GM21447 (cell line): ENCODE data around the gene C10orf95.

Source experiments
- ATAC-seq: cut with Tn5 transposase; IDR thresholded peaks from one replicate; pipeline ENCODE4 v1.9.1; 2021; ENCODE audit not compliant: unreplicated experiment

The C10orf95 gene

GRCh38 chr10:102435529-102436233 is 15.7 kb downstream of the C10orf95 start:
- ATAC-seq: no peak

- no peak for ATAC-seq
Observed at GRCh38 chr10:102435133-102435497, 16.2 kb downstream of the C10orf95 start.

- ATAC-seq: no peak
Observed at GRCh38 chr10:102434394-102435132, 16.8 kb downstream of the C10orf95 start.

- ATAC-seq: no peak
Observed at GRCh38 chr10:102433619-102434046, 17.7 kb downstream of the C10orf95 start.

DNA sequence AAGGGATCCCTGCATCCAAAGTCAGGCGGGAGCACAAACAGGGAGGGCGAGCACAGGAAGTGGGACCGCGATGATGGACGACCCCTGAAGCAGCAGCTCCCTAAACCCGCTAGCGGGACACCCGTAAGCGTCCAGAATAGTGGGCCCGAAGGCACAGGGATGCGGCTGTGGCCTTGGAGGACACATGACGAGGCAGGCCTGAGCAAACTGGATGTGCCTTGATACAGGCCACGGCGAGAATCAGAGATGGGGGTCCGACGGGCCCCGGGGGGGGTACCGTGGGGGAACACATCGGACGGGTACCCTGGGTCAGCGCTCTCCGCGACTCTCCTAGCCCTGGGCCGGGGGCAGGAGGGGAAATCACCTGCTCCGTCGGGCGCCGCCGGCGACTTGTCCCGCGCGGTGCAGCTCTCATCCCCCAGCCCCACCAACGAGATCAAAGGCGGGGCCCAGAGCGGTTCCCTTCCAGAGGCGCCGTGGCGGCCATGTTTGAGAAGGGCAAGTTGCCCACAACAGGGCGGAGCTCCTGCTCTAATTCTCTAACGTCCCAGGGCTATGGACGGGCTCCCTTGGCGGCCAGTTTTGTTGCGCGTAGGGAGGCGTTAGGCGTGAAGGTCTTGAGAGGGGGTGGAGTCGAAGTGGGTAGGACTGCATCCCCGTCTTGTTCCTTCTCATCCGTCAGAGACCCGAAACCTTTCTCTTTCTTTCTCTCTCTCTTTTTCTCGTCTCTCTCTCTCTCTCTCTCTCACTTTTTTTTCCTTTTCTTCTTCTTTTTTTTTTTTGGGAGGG is 19.0 kb downstream of the C10orf95 start, which contains the start of gene CUEDC2:
TSS of gene CUEDC2 (minus strand) at position 413 of the 789 bp plus-strand sequence. CDS start 7,386 bp downstream, outside the sequence.
- peak; percentile 88 for ATAC-seq

GRCh38 chr10:102431452-102432124 is 19.8 kb downstream of the C10orf95 start:
- no peak for ATAC-seq

GRCh38 chr10:102429468-102429867 is 21.9 kb downstream of the C10orf95 start:
- no peak for ATAC-seq

DNA sequence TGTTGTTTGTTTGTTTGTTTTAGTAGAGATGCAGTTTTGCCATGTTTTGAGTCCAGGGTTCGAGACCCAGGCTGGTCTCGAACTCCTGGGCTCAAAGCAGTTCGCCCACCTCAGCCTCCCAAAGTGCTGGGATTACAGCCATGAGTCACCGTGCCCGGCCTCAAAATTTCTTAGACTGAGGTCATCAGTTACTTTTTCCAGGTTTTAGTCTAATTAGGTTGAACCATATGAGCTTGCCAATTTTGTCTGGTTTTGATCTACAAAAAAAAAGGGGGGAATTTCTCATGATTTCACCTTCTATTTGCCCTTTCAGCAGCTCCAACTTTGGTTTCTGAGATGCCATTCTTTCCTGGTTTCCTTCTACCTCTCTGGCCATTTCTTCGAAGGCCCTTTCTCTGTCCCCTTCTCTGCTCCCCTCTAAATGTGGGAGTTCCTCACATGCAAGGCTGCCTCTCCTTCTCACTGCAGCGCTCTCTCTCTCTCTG is 24.5 kb downstream of the C10orf95 start:
- ATAC-seq: no peak

DNA sequence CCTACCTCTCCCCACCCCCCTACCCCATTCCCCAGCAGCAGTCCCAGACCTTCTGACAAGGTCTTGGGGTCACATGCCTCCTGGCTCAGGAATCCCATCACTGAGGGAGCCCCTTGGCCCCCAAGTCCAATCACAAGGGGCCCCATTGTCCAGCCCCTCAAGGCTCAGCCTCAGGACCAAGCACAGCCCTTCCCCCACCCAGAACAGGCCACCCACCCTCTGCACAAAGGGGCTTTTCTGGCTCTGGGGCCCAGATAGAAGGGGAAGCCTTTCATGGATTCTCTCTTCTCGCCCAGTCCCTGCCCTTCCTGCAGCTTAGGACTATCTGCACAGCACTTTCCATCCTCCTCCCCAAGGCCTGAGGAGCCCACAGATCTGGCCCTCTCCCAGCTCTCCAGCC is 25.9 kb downstream of the C10orf95 start:
- ATAC-seq: no peak

- no peak for ATAC-seq
Observed at GRCh38 chr10:102424916-102425315, 26.4 kb downstream of the C10orf95 start.

GRCh38 chr10:102424145-102424544 is 27.2 kb downstream of the C10orf95 start:
- no peak for ATAC-seq

- no peak for ATAC-seq
Observed at GRCh38 chr10:102423372-102423968, 27.9 kb downstream of the C10orf95 start.

- no peak for ATAC-seq
Observed at GRCh38 chr10:102422545-102423129, 28.7 kb downstream of the C10orf95 start.

DNA sequence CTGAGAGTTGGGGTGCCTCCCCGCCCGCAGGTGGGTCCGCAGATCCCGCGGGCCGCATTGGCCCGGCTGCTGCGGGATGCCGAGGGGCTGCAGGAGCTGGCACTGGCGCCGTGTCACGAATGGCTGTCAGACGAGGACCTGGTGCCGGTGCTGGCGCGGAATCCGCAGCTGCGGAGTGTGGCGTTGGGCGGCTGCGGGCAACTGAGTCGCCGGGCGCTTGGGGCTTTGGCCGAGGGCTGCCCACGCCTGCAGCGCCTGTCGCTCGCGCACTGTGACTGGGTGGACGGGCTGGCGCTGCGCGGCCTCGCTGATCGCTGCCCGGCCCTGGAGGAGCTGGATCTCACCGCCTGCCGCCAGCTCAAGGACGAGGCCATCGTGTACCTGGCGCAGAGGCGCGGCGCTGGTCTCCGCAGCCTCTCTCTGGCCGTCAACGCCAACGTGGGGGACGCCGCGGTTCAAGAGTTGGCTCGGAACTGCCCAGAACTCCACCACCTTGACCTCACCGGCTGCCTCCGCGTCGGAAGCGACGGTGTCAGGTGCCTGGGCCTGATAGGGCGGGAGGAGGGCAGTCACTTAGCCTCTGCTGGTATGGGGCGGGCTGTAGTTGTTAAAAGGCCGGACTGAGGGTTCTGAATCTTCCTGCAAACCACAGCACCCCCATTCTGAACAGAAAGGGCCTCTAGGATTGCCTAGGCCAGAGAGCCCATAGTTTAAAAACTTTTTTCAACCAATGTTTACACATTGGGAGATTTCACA is 29.4 kb downstream of the C10orf95 start:
- ATAC-seq: no peak

DNA sequence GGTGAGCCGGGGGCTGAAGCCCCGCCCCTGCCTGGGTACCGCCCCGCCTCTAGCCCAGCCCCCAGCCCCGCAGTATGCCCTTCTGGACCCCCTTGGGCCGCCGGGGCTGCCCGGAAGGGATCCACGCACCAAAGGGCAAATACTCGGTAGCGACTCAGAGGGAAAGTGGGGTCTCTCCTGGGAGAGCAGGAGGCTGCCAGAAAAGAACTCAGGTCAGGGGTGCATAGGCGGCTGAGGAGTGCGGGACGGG is 29.9 kb downstream of the C10orf95 start:
- no peak for ATAC-seq

- ATAC-seq: peak; percentile 64
Observed at GRCh38 chr10:102420714-102421506, 30.4 kb downstream of the C10orf95 start, which contains the start of gene FBXL15. TSS of gene FBXL15 (plus strand) at chr10:102420836. CDS start at chr10:102421130, 294 bp downstream.

DNA sequence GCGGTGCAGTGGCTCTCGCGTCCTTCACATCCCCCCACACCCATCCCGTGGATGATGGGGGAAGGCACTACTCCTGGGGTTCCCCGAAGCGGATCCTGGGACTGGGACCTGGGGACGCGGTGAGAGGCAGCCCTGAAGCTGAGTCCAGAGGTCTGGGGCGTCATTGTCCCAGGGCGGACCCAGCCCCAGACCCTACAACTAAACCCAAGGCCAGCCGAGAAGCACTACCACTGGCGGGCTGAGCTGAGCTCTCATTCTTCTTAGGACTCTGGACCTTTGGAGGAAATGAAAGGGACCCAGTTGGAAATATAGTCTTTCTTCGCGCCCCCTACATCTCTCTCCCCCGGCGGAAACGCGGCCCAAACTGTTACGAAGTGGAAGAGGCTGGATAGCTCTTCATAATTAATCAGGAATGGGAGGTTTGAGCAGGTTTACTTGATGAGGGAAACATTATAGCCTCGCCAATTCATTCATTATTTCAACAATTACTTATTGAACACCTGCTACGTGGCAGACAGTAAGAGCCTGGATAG is 31.1 kb downstream of the C10orf95 start:
- no peak for ATAC-seq
